Measurements from ENCODE around the gene ADAM19.

DNA sequence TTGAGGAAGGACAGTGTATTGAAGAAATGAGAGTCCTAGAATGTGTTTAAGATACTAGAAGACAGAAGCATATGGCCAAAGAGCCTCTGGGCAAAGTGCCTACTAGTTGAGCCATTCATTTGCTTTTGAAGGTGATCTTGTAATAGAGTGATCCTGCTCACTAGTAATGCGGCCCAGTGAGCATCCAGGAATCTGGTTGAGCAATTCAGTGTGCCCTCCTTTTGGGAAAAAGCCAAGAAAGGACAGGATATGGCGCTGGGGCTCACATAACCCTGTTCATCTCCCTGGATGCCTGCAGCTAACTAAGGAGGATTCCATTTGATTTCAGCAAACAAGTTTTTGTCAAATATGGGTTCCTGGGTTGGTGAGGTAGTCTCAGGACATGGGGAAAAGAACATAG, 16.3 kb downstream of the ADAM19 start:
- TF ChIP-seq, protein P1, sequence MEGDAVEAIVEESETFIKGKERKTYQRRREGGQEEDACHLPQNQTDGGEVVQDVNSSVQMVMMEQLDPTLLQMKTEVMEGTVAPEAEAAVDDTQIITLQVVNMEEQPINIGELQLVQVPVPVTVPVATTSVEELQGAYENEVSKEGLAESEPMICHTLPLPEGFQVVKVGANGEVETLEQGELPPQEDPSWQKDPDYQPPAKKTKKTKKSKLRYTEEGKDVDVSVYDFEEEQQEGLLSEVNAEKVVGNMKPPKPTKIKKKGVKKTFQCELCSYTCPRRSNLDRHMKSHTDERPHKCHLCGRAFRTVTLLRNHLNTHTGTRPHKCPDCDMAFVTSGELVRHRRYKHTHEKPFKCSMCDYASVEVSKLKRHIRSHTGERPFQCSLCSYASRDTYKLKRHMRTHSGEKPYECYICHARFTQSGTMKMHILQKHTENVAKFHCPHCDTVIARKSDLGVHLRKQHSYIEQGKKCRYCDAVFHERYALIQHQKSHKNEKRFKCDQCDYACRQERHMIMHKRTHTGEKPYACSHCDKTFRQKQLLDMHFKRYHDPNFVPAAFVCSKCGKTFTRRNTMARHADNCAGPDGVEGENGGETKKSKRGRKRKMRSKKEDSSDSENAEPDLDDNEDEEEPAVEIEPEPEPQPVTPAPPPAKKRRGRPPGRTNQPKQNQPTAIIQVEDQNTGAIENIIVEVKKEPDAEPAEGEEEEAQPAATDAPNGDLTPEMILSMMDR (conservative IDR thresholded peaks at IDR 0.05; ENCODE audit: low read length), result no peak
- no peak for TF ChIP-seq EZH2phosphoT487 (IDR thresholded peaks at IDR 0.05; ENCODE audit: borderline replicate concordance, low read depth, low read length)
